Left ventricle myocardium inferior (tissue), 1 donor: ENCODE measurements around the gene PHLPP1. TPM values are rescaled to one million over a fixed set of nuclear protein-coding genes. Genes with fewer than 3 reads are reported as not detected.
"Not testable (repeated sequence)": the region's sequence is repeated elsewhere in the genome, so short reads cannot be mapped to it uniquely, and the experiment has no call there.

Experiments
- DNase-seq: peaks from one replicate; pipeline ENCODE4 v3.0.0-alpha.2; 2020
- H3K27ac ChIP-seq: fragments of 200-600 bp; replicated peaks from 2 replicates; pipeline ENCODE4 v1.8.0; 2021
- H3K27me3 ChIP-seq: fragments of 200-600 bp; 2 replicates; pipeline ENCODE4 v1.8.0; 2021; ENCODE audit warnings: low read depth
- H3K36me3 ChIP-seq: fragments of 200-600 bp; 2 replicates; pipeline ENCODE4 v1.8.0; 2021
- H3K4me1 ChIP-seq: fragments of 200-600 bp; 2 replicates; pipeline ENCODE4 v1.8.0; 2021
- H3K4me3 ChIP-seq: fragments of 200-600 bp; 2 replicates; pipeline ENCODE4 v1.8.0; 2021; ENCODE audit warnings: mild to moderate bottlenecking, moderate library complexity
- H3K9me3 ChIP-seq: fragments of 200-600 bp; replicated peaks from 2 replicates; pipeline ENCODE4 v1.8.0; 2021
- CTCF ChIP-seq: fragments of 200-600 bp; IDR thresholded peaks from 2 replicates; pipeline ENCODE4 v1.8.0; 2021; ENCODE audit warnings: antibody characterized with exemption, mild to moderate bottlenecking, borderline replicate concordance
- intact Hi-C: fragments of 100-400 bp; cut with micrococcal nuclease; formaldehyde crosslinking; loops from one replicate; pipeline ENCODE4 v1.11.0; 2022
- total RNA-seq: library from RNA; stranded (reverse); fragmentation: NEBNext Ultra II Directional; extraction: Animal tissue kit (Norgen Biotek cat#: 25700); gene quantifications from one replicate; pipeline ENCODE4 v1.2.1, GENCODE V29; 2021
- donor health status: DM: no; HTN: yes; CAD: no; lungs with severe emphysema.

The PHLPP1 gene
- total RNA-seq, 1 donor from 2014 or later: 5.9 TPM

- intact Hi-C loops: no loop called here
- no peak for DNase-seq
- Histone ChIP-seq H3K27me3 (no peaks in the 10 kb centered on the region), H3K4me1 (no peaks in the 10 kb centered on the region), H3K27ac (no peak overlapping the region), H3K36me3 (no peaks in the 10 kb centered on the region), H3K9me3 (no peaks in the 10 kb centered on the region), H3K4me3 (no peak overlapping the region)
- TF ChIP-seq CTCF: no peak
These were observed 17.7 kb upstream of the PHLPP1 start for GRCh38 chr18:62697636-62698035.

GRCh38 chr18:62702259-62702658 lies 13.1 kb upstream of the PHLPP1 start:
- H3K4me3 ChIP-seq: no peak overlapping the region
- intact Hi-C loops: no loop called here
- no peaks in the 10 kb centered on the region for H3K36me3 ChIP-seq
- H3K4me1 ChIP-seq: no peaks in the 10 kb centered on the region
- no peak overlapping the region for H3K27ac ChIP-seq
- no peaks in the 10 kb centered on the region for H3K27me3 ChIP-seq
- no peaks in the 10 kb centered on the region for H3K9me3 ChIP-seq
- DNase-seq: no peak
- no peak for TF ChIP-seq CTCF

GRCh38 chr18:62706879-62707278 lies 8.5 kb upstream of the PHLPP1 start:
- H3K4me1 ChIP-seq, H3K9me3 ChIP-seq, intact Hi-C loops, H3K36me3 ChIP-seq, H3K27ac ChIP-seq, DNase-seq, H3K4me3 ChIP-seq, H3K27me3 ChIP-seq: not testable (repeated sequence)

- DNase-seq, H3K27me3 ChIP-seq, H3K27ac ChIP-seq, H3K9me3 ChIP-seq, H3K36me3 ChIP-seq, H3K4me1 ChIP-seq, H3K4me3 ChIP-seq: not testable (repeated sequence)
- intact Hi-C loops: loop anchor here (5.0 to 10.0 kb wide), 2 partner anchors 125 to 272 kb away; no protein-coding TSS in a partner anchor
These were observed 5.4 kb upstream of the PHLPP1 start for GRCh38 chr18:62709908-62710307.

- TF ChIP-seq CTCF: no peak
- Histone ChIP-seq H3K4me1 (peaks cover 6% of the 10 kb centered on the region), H3K36me3 (no peaks in the 10 kb centered on the region), H3K27me3 (no peaks in the 10 kb centered on the region), H3K4me3 (no peak overlapping the region), H3K27ac (no peak overlapping the region), H3K9me3 (no peaks in the 10 kb centered on the region)
- intact Hi-C loops: loop anchor here (5.0 to 10.0 kb wide), 2 partner anchors 126 to 272 kb away; no protein-coding TSS in a partner anchor
- DNase-seq: no peak
These were observed 4.9 kb upstream of the PHLPP1 start for GRCh38 chr18:62710417-62710816.

GRCh38 chr18:62711781-62712180 lies 3.6 kb upstream of the PHLPP1 start:
- intact Hi-C loops: loop anchor here (5.0 to 10.0 kb wide), 2 partner anchors 127 to 271 kb away; no protein-coding TSS in a partner anchor

More at GRCh38 chr18:62711781-62712180, 3.6 kb upstream of the PHLPP1 start:
- TF ChIP-seq CTCF: no peak
- no peaks in the 10 kb centered on the region for H3K9me3 ChIP-seq
- no peak for DNase-seq
- no peaks in the 10 kb centered on the region for H3K27me3 ChIP-seq
- H3K36me3 ChIP-seq: no peaks in the 10 kb centered on the region
- peaks cover 12% of the 10 kb centered on the region for H3K4me1 ChIP-seq
- H3K27ac ChIP-seq: no peak overlapping the region
- H3K4me3 ChIP-seq: no peak overlapping the region
